ENCODE data around the gene JPT1.
"Not testable (repeated sequence)": the region's sequence is repeated elsewhere in the genome, so short reads cannot be mapped to it uniquely, and the experiment has no call there.

The JPT1 gene

GRCh38 chr17:75144816-75145512 lies 9.3 kb downstream of the JPT1 start:
- Histone ChIP-seq H3K36me3 (ENCODE audit: insufficient read depth, low read length) (peaks cover 81% of the 10 kb centered on the region), H3K9me3 (ENCODE audit: control insufficient read depth, insufficient read depth, low read length) (no peaks in the 10 kb centered on the region), H3K9ac (ENCODE audit: low read depth, low read length) (no peak overlapping the region), H3K4me1 (ENCODE audit: insufficient read depth, low read length) (no peaks in the 10 kb centered on the region)

- no peak overlapping the region for H3K9ac ChIP-seq (ENCODE audit: low read depth, low read length)
- H3K36me3 ChIP-seq (ENCODE audit: insufficient read depth, low read length): peaks cover 74% of the 10 kb centered on the region
- no peaks in the 10 kb centered on the region for H3K4me1 ChIP-seq (ENCODE audit: insufficient read depth, low read length)
- no peaks in the 10 kb centered on the region for H3K9me3 ChIP-seq (ENCODE audit: control insufficient read depth, insufficient read depth, low read length)
These were observed 11.9 kb downstream of the JPT1 start for GRCh38 chr17:75142236-75142971.

- H3K9me3 ChIP-seq (ENCODE audit: control insufficient read depth, insufficient read depth, low read length): no peaks in the 10 kb centered on the region
- H3K9ac ChIP-seq (ENCODE audit: low read depth, low read length): no peak overlapping the region
- peaks cover 53% of the 10 kb centered on the region for H3K36me3 ChIP-seq (ENCODE audit: insufficient read depth, low read length)
- no peaks in the 10 kb centered on the region; the same call in 1 of the 2 replicates for H3K4me1 ChIP-seq (ENCODE audit: insufficient read depth, low read length)
These were observed 15.8 kb downstream of the JPT1 start for GRCh38 chr17:75138519-75138918.

GRCh38 chr17:75137762-75138161 lies 16.6 kb downstream of the JPT1 start:
- not testable (repeated sequence) for H3K9ac ChIP-seq (ENCODE audit: low read depth, low read length); H3K4me1 ChIP-seq (ENCODE audit: insufficient read depth, low read length); H3K9me3 ChIP-seq (ENCODE audit: control insufficient read depth, insufficient read depth, low read length)
- peaks cover 47% of the 10 kb centered on the region for H3K36me3 ChIP-seq (ENCODE audit: insufficient read depth, low read length)

GRCh38 chr17:75135946-75136345 lies 18.4 kb downstream of the JPT1 start:
- Histone ChIP-seq H3K36me3 (ENCODE audit: insufficient read depth, low read length) (peaks cover 32% of the 10 kb centered on the region), H3K4me1 (ENCODE audit: insufficient read depth, low read length) (no peaks in the 10 kb centered on the region; the same call in 1 of the 2 replicates), H3K9me3 (ENCODE audit: control insufficient read depth, insufficient read depth, low read length) (no peaks in the 10 kb centered on the region)

GRCh38 chr17:75135452-75135851 lies 18.9 kb downstream of the JPT1 start:
- Histone ChIP-seq H3K9me3 (ENCODE audit: control insufficient read depth, insufficient read depth, low read length) (no peaks in the 10 kb centered on the region), H3K36me3 (ENCODE audit: insufficient read depth, low read length) (peaks cover 30% of the 10 kb centered on the region), H3K4me1 (ENCODE audit: insufficient read depth, low read length) (no peaks in the 10 kb centered on the region; the same call in 1 of the 2 replicates), H3K9ac (ENCODE audit: low read depth, low read length) (no peak overlapping the region)

More at GRCh38 chr17:75135946-75136345, 18.4 kb downstream of the JPT1 start:
- no peak overlapping the region for H3K9ac ChIP-seq (ENCODE audit: low read depth, low read length)

GRCh38 chr17:75133607-75134347 lies 20.5 kb downstream of the JPT1 start:
- H3K36me3 ChIP-seq (ENCODE audit: insufficient read depth, low read length): peaks cover 21% of the 10 kb centered on the region
- not testable (repeated sequence) for H3K4me1 ChIP-seq (ENCODE audit: insufficient read depth, low read length); H3K9ac ChIP-seq (ENCODE audit: low read depth, low read length)

GRCh38 chr17:75133001-75133400 lies 21.3 kb downstream of the JPT1 start:
- Histone ChIP-seq H3K9me3 (ENCODE audit: control insufficient read depth, insufficient read depth, low read length) (no peaks in the 10 kb centered on the region), H3K36me3 (ENCODE audit: insufficient read depth, low read length) (peaks cover 21% of the 10 kb centered on the region), H3K4me1 (ENCODE audit: insufficient read depth, low read length) (no peaks in the 10 kb centered on the region; the same call in 1 of the 2 replicates), H3K9ac (ENCODE audit: low read depth, low read length) (no peak overlapping the region)

More at GRCh38 chr17:75133607-75134347, 20.5 kb downstream of the JPT1 start:
- H3K9me3 ChIP-seq (ENCODE audit: control insufficient read depth, insufficient read depth, low read length): not testable (repeated sequence)

- H3K9ac ChIP-seq (ENCODE audit: low read depth, low read length): peak overlapping the region; percentile 95
- H3K4me1 ChIP-seq (ENCODE audit: insufficient read depth, low read length); H3K9me3 ChIP-seq (ENCODE audit: control insufficient read depth, insufficient read depth, low read length): not testable (repeated sequence)
- peaks cover 21% of the 10 kb centered on the region for H3K36me3 ChIP-seq (ENCODE audit: insufficient read depth, low read length)
These were observed 22.0 kb downstream of the JPT1 start for GRCh38 chr17:75132018-75133000.

- Histone ChIP-seq H3K9me3 (ENCODE audit: control insufficient read depth, insufficient read depth, low read length) (no peaks in the 10 kb centered on the region), H3K9ac (ENCODE audit: low read depth, low read length) (peak within 1 kb of the TSS; percentile 95), H3K4me1 (ENCODE audit: insufficient read depth, low read length) (no peaks in the 10 kb centered on the region; the same call in 1 of the 2 replicates), H3K36me3 (ENCODE audit: insufficient read depth, low read length) (peaks cover 18% of the 10 kb centered on the region)
These were observed 22.9 kb downstream of the JPT1 start, which contains the start of gene NT5C for GRCh38 chr17:75131278-75132017. Gene NT5C (minus strand): TSS chr17:75131742. CDS start chr17:75131707, 35 bp downstream.

GRCh38 chr17:75130632-75131277 lies 23.6 kb downstream of the JPT1 start:
- Histone ChIP-seq H3K9me3 (ENCODE audit: control insufficient read depth, insufficient read depth, low read length) (no peaks in the 10 kb centered on the region), H3K36me3 (ENCODE audit: insufficient read depth, low read length) (peaks cover 11% of the 10 kb centered on the region), H3K9ac (ENCODE audit: low read depth, low read length) (peak overlapping the region; percentile 95), H3K4me1 (ENCODE audit: insufficient read depth, low read length) (no peaks in the 10 kb centered on the region; the same call in 1 of the 2 replicates)

GRCh38 chr17:75130059-75130631 lies 24.2 kb downstream of the JPT1 start:
- no peaks in the 10 kb centered on the region; the same call in 1 of the 2 replicates for H3K4me1 ChIP-seq (ENCODE audit: insufficient read depth, low read length)
- peaks cover 5% of the 10 kb centered on the region for H3K36me3 ChIP-seq (ENCODE audit: insufficient read depth, low read length)
- peak overlapping the region; percentile 95; the same call in 1 of the 2 replicates for H3K9ac ChIP-seq (ENCODE audit: low read depth, low read length)

More at GRCh38 chr17:75130059-75130631, 24.2 kb downstream of the JPT1 start:
- H3K9me3 ChIP-seq (ENCODE audit: control insufficient read depth, insufficient read depth, low read length): no peaks in the 10 kb centered on the region

Measured in ES-I3 (cell line).